Nephron (organoid): ENCODE measurements around the gene CCDC80.
A peak's percentile ranks its signal among the peaks of the same experiment; 100 is the strongest.

Experiments used
- H3K27ac Mint-ChIP-seq, 3 experiments: 2 replicates each; pipeline ENCODE4 v1.8.0; 2020; ENCODE audit warnings: mixed read lengths in 3 of 3, mild to moderate bottlenecking in 2 of 3, moderate library complexity in 1 of 3
- H3K27me3 Mint-ChIP-seq: 2 replicates; pipeline ENCODE4 v1.8.0; 2021; ENCODE audit warnings: low read depth, mild to moderate bottlenecking, moderate library complexity, mixed read lengths
- H3K36me3 Mint-ChIP-seq: 2 replicates; pipeline ENCODE4 v1.8.0; 2020; ENCODE audit warnings: low read depth, mixed read lengths
- H3K4me1 Mint-ChIP-seq: 2 replicates; pipeline ENCODE4 v1.8.0; 2020; ENCODE audit warnings: mixed read lengths
- H3K4me3 Mint-ChIP-seq, 3 experiments: 2 replicates each; pipeline ENCODE4 v1.8.0; 2020; ENCODE audit warnings: mild to moderate bottlenecking in 3 of 3, mixed read lengths in 3 of 3, moderate library complexity in 2 of 3
- H3K9me3 Mint-ChIP-seq: 2 replicates; pipeline ENCODE4 v1.8.0; 2020; ENCODE audit warnings: mixed read lengths
- TF ChIP-seq, protein P1 (sequence below), 3 experiments: fragments of 200-600 bp; sonication (generic); IDR thresholded peaks; one replicate each; pipeline ENCODE4 v1.5.0; 2021; ENCODE audit warnings: antibody characterized with exemption in 3 of 3; ENCODE audit not compliant: unreplicated experiment in 3 of 3

The CCDC80 gene

DNA sequence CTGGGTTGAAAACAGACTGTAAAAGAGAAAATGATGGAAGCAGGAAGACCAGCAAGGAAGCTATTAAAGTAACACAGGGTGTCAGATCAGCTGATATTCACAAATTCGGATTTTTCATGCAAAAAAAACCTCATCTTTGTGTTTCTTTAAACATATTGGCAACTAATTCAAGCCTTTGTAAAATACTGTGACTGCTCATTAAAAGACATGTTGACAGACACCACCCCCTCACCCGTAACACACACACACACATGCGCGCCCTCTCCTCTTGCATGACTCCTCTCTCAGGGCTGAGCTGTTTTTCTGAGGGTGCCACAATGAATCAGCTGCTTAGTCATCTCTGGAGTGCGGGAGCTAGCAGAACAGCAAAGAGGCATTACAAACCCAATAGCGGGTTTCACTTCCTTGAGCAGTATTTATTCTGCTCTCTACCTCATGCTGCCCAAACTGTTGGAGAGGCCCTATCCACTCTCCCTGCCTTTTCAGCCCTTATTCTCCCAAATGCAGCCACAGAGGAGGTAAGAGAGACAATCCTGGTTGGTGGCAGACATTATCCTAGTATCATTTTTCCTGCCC lies 35.8 kb upstream of the CCDC80 start:
- Mint-ChIP-seq H3K27ac (peak overlapping the region in 2 of 3 experiments; percentile 13 to 19), H3K36me3 (no peaks in the 10 kb centered on the region), H3K4me3 (no peak overlapping the region), H3K4me1 (peaks cover 31% of the 10 kb centered on the region), H3K9me3 (no peaks in the 10 kb centered on the region), H3K27me3 (peaks cover 5% of the 10 kb centered on the region)
- TF ChIP-seq, protein P1, sequence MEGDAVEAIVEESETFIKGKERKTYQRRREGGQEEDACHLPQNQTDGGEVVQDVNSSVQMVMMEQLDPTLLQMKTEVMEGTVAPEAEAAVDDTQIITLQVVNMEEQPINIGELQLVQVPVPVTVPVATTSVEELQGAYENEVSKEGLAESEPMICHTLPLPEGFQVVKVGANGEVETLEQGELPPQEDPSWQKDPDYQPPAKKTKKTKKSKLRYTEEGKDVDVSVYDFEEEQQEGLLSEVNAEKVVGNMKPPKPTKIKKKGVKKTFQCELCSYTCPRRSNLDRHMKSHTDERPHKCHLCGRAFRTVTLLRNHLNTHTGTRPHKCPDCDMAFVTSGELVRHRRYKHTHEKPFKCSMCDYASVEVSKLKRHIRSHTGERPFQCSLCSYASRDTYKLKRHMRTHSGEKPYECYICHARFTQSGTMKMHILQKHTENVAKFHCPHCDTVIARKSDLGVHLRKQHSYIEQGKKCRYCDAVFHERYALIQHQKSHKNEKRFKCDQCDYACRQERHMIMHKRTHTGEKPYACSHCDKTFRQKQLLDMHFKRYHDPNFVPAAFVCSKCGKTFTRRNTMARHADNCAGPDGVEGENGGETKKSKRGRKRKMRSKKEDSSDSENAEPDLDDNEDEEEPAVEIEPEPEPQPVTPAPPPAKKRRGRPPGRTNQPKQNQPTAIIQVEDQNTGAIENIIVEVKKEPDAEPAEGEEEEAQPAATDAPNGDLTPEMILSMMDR (IDR thresholded peaks at IDR 0.05; ENCODE audit: unreplicated experiment in 3 of 3), result no peak

DNA sequence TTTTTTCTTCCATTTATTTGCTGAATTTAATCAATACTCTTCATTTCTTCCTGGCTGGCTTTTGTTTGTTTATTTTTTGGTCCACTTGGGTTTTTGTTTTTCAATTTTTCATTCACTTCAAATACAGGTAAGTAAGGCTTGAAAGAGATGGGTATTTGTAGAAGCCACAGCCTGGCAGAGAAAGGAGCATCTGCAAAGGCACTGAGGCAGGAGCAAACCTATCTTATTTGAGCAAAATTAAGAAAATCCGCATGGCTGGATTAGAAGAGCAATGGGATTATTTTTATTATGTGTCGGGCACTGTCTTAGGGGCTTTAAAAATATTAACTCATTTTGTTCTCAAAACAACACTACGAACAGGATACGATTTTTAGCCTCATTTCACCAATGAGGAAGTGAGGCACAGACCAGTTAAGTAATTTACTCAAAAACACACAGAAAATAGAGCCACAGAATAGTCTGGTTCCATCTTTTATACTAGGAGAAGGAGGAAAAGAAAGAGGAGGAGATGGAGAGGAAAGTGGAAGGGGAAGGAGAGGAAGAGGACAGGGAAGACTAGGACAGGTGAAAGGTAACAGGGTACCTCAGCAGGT lies 35.1 kb upstream of the CCDC80 start:
- Mint-ChIP-seq H3K27me3 (peaks cover 5% of the 10 kb centered on the region), H3K4me1 (peaks cover 30% of the 10 kb centered on the region), H3K27ac (no peak overlapping the region), H3K36me3 (no peaks in the 10 kb centered on the region), H3K4me3 (no peak overlapping the region), H3K9me3 (no peaks in the 10 kb centered on the region)
- TF ChIP-seq, protein P1 (IDR thresholded peaks at IDR 0.05; ENCODE audit: unreplicated experiment in 3 of 3), result no peak

DNA sequence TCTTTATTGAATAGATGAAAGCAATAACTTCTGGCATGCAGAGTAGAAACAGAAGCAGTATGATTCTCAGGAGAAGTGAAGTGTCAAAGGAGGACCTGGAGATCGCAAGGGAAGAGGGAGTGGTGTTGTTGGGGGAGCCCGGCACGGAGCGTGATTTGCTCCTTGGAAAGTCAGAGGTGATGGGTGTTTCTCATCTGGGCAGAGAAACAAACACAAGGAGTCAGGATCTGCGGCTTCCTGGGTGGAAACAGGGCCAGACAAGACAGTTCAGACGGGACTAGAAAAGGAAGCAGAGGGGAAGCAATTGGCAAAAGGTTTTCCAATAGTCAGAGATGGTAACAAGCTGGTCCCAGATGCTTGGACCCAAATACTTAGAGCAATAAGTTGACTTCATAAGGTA lies 34.4 kb upstream of the CCDC80 start:
- Mint-ChIP-seq H3K4me3 (peak overlapping the region in 1 of 3 experiments; percentile 5), H3K27me3 (peaks cover 5% of the 10 kb centered on the region), H3K27ac (no peak overlapping the region), H3K36me3 (no peaks in the 10 kb centered on the region), H3K9me3 (no peaks in the 10 kb centered on the region), H3K4me1 (peaks cover 30% of the 10 kb centered on the region)
- TF ChIP-seq, protein P1 (IDR thresholded peaks at IDR 0.05; ENCODE audit: unreplicated experiment in 3 of 3), result no peak

DNA sequence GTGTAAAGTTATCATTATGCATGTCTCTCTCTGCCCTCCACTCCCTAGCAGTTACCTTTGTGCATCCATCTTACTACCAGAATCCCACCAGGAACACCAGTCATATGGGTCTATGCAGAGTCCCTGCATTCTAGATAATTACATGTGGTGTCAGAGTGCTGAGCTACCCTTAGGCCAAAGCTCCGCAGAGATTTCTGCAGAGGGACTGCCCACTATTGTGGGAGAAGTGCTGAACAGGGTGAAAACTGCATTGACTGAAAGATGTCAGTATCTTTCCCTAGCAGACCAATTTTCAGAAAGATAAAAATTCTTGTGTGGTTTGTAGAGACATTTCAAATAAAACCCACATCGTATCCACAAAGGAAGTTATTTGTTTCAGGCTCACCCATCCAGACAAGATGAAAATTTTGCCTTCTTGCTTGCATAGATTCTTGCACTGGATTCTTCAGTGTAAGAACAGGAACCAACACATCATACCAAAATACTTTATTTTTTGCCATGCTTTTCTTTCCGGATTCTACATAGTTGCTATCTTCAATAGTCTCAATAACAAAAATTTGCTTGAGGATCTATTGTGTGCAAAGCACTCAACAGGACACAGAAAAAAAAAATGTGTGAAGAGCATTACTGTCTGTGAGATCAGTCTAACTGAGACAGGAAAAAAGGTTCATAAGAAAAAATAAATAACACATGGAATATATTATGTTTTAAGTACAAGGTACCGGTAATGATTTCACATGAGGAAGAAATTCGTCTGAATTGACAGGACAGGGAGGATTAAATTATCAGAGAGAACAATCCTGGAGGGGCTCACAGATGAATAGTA lies 32.0 kb upstream of the CCDC80 start:
- H3K36me3 Mint-ChIP-seq, result no peaks in the 10 kb centered on the region
- peaks cover 5% of the 10 kb centered on the region for H3K27me3 Mint-ChIP-seq
- TF ChIP-seq, protein P1 (IDR thresholded peaks at IDR 0.05; ENCODE audit: unreplicated experiment in 3 of 3), result no peak
- no peak overlapping the region for H3K4me3 Mint-ChIP-seq
- H3K9me3 Mint-ChIP-seq, result no peaks in the 10 kb centered on the region
- H3K4me1 Mint-ChIP-seq, result peaks cover 30% of the 10 kb centered on the region
- H3K27ac Mint-ChIP-seq, result no peak overlapping the region

DNA sequence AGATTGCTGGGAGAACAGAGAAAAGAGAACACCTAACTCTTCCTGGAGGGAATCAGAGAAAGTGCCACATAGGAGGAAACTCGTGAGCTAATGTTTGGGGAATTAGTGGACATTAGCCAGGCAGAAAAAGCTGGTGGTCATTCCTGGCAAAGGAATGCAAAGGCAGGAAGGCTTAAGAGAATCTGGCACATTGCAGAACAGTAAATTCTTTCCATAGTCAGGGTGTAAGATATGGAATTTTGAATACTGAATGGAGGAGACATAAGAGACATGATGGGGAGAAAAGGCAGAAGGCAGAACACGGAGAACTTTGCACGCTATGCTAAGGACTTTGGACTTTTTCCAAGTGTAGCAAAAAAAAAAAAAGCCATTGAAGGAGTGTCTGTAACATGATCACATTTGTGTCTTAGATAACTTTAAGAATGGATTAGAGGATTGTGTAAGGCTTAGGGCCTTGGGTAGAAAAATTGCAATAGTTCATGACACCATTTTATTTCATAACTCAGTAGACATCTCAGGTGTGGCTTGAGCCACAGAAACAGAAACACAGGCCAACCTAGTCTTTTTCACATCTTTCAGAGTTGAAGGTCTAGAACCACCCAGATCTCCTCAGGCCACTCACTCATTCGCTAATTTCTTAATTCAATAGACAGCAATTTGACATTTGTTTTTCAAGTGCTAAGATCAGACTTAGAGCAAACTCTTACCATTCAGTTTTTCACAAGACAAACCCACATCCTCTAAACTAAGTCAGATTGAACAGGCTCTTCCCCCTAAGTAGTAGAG lies 31.2 kb upstream of the CCDC80 start:
- H3K27ac Mint-ChIP-seq, result peak overlapping the region in 2 of 3 experiments; percentile 12 to 33
- H3K27me3 Mint-ChIP-seq, result peaks cover 5% of the 10 kb centered on the region
- H3K4me3 Mint-ChIP-seq, result no peak overlapping the region
- no peaks in the 10 kb centered on the region for H3K36me3 Mint-ChIP-seq
- peaks cover 29% of the 10 kb centered on the region for H3K4me1 Mint-ChIP-seq
- no peaks in the 10 kb centered on the region for H3K9me3 Mint-ChIP-seq
- TF ChIP-seq, protein P1 (IDR thresholded peaks at IDR 0.05; ENCODE audit: unreplicated experiment in 3 of 3), result no peak
